22Rv1 (cell line): ENCODE data around the gene SGPL1.

Experiments used
- H3K27ac ChIP-seq: fragments of 450-650 bp; 2 replicates; pipeline ENCODE4 v1.5.1; 2017
- CTCF ChIP-seq: fragments of 450-650 bp; IDR thresholded peaks from 2 replicates; pipeline ENCODE4 v1.5.1; 2017; ENCODE audit warnings: mild to moderate bottlenecking
- ZFX ChIP-seq: fragments of 450-650 bp; IDR thresholded peaks from 2 replicates; pipeline ENCODE4 v1.6.1; 2017; ENCODE audit warnings: antibody characterized with exemption, borderline replicate concordance

SGPL1 gene

DNA sequence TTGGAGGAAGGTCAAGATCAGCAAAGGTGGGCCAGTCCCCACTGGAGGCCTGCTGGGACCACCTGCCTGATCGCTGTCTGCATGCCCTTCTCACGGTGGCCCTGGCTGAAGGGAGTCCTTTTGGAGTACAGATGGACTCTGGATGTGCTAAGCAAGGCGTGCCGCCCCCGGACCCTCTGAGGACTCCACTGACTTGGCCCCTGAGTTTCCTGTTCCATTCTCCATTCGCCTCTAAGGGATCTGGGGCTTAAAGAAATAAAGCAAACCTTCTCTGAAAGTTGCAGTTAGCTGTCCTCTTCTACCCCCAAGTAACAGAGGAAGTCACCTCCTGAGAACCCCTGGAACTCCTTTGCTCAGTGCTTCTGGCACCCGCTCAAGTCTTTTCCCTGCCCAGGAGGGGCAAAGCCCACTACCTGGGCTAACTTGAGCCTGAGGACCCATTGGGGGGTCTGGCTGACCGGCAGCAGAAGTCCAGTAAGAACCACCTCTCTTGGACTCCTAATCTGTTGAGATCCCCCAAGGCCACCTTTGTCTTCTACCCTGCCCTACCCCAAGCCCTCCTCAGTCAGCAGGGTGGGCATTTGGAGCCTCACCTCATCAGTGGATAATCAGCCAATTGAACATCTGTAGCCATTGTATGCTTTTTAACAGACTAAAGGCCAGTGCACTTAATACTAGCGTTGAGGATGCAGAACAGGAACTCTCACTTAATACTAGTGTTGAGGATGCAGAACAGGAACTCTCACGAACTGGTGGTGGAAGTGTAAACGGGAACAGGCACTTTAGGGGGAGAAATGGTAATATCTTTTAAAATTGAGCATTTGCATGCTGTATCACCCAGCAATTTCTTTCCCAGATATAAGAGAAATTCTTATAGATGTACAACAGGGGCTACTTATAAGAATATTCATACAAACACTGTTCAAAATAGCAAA, 32.7 kb upstream of the SGPL1 start:
- TF ChIP-seq ZFX (no peak), CTCF (no peak)

GRCh38 chr10:70784016-70784415, 31.7 kb upstream of the SGPL1 start:
- TF ChIP-seq ZFX, result no peak
- TF ChIP-seq CTCF, result no peak
- no peak overlapping the region for H3K27ac ChIP-seq

More for the DNA sequence above, 32.7 kb upstream of the SGPL1 start:
- H3K27ac ChIP-seq, result no peak overlapping the region

- TF ChIP-seq CTCF, result no peak
- no peak overlapping the region for H3K27ac ChIP-seq
Observed at GRCh38 chr10:70784471-70784870, 31.3 kb upstream of the SGPL1 start.

GRCh38 chr10:70785190-70785589, 30.6 kb upstream of the SGPL1 start, which contains the start of gene TBATA:
TBATA (minus strand) TSS chr10:70785377; CDS start chr10:70783379, 1,998 bp downstream.
- TF ChIP-seq CTCF (no peak), ZFX (no peak)
- H3K27ac ChIP-seq, result no peak within 1 kb of the TSS

DNA sequence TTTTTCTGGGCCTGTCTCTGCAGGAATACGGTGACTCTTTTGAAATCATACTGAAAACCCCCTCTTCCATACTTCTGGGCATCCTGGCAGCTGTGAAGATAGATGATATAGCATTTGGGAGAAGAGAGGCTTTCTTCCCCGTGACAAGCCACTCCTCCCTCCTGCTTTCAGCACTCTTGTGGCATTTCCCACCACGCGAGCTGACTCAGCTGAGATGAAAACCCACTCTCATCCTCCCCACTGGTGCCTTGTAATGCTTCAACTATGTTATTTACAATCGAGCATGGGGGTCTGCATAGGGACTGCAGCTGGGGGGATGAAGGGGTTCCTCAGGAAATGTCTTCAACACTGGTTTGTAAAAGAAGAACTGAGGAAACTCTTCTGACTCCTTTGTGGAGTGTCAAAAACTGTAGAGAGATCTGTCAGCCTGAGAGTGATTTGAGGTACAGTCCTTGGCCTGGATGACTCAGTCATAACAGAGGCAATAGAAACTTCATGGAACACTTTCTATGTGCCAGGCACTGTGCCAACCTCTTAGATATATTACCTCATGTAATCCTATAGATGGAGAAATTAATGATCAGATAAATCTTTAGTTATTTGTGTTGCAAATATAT, 28.8 kb upstream of the SGPL1 start:
- H3K27ac ChIP-seq, result no peak overlapping the region
- no peak for TF ChIP-seq CTCF
- TF ChIP-seq ZFX, result no peak

DNA sequence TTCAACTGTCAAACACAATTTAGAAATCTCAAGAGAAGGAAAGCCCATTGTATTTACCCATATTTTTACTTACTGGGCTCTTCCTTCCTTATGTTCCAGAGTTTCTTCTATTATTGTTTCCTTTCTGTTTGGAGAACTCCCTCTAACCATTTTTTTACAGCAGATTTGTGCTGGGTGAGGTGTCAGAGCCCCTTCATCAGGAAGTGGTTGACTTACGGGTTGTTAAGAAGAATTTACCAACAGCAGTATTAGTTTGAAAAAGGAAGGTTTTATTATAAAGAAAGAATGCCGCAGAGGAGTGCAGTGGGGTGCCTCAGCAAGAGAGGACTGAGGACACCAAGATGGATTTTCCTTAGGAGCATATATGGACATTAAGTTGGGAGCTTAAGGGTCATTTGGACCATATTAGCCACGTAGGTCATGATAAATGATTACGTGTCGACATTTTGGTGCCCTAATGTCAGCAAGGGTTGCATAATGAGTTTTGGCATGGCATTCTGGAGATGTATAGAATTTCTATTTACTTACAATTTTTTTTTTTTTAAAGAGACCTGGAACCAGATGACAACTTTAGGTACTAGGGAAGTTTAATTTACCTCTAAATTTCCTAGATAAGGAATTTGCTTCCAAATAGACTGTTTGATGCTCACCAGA, 24.2 kb upstream of the SGPL1 start:
- H3K27ac ChIP-seq, result no peak overlapping the region
- TF ChIP-seq ZFX (no peak), CTCF (no peak)

GRCh38 chr10:70795613-70796012, 20.1 kb upstream of the SGPL1 start:
- TF ChIP-seq ZFX, result no peak
- no peak for TF ChIP-seq CTCF
- no peak overlapping the region for H3K27ac ChIP-seq
